Kidney (tissue), 14 donors: Measurements from ENCODE around the gene GAB2. TPM values are rescaled to one million over a fixed set of nuclear protein-coding genes. Genes with fewer than 3 reads are reported as not detected.
"Not testable (repeated sequence)": the region's sequence is repeated elsewhere in the genome, so short reads cannot be mapped to it uniquely, and the experiment has no call there.

Experiments
- DNase-seq, 5 donors: peaks; one replicate each; pipeline ENCODE4 v3.0.0-alpha.2; 2013 to 2020
- FAIRE-seq: peaks from 2 replicates; lab custom pipeline; 2012; peaks lifted over from hg19 to GRCh38; lab: Jason Lieb, UNC
- H3K27ac ChIP-seq, 2 donors: one replicate each; pipeline ENCODE4 v1.7.0; 2013; ENCODE audit warnings: low read depth in 2 of 2, low read length in 2 of 2, inconsistent platforms in 1 of 2
- H3K27me3 ChIP-seq: one replicate; pipeline ENCODE4 v1.7.1; 2013; ENCODE audit warnings: low read length, inconsistent platforms; ENCODE audit not compliant: control insufficient read depth, insufficient read depth
- H3K36me3 ChIP-seq, 3 donors: one replicate each; pipeline versions ENCODE4 v1.7.0 to v1.7.1; 2013; ENCODE audit warnings: low read length in 3 of 3, control low read depth in 1 of 3, inconsistent platforms in 1 of 3; ENCODE audit not compliant: insufficient read depth in 3 of 3, control insufficient read depth in 2 of 3
- H3K4me1 ChIP-seq, 3 donors: one replicate each; pipeline versions ENCODE4 v1.7.0 to v1.7.1; 2013; ENCODE audit warnings: low read length in 3 of 3, inconsistent platforms in 1 of 3, low read depth in 1 of 3; ENCODE audit not compliant: control insufficient read depth in 2 of 3, insufficient read depth in 2 of 3
- H3K4me3 ChIP-seq, 3 donors: one replicate each; pipeline versions ENCODE4 v1.7.0 to v1.8.1; 2013; ENCODE audit warnings: low read length in 3 of 3, control low read depth in 1 of 3, inconsistent platforms in 1 of 3
- H3K9ac ChIP-seq, 3 donors: one replicate each; pipeline versions ENCODE4 v1.7.0 to v1.7.1; 2013; ENCODE audit warnings: low read length in 3 of 3, control low read depth in 1 of 3, inconsistent platforms in 1 of 3
- H3K9me3 ChIP-seq, 3 donors: one replicate each; pipeline versions ENCODE4 v1.7.0 to v1.7.1; 2013; ENCODE audit warnings: low read length in 3 of 3, control low read depth in 1 of 3, inconsistent platforms in 1 of 3; ENCODE audit not compliant: control insufficient read depth in 2 of 3, insufficient read depth in 1 of 3
- intact Hi-C: fragments of 100-400 bp; cut with DNase I; formaldehyde crosslinking; loops from one replicate; pipeline ENCODE4 v1.11.1; 2022
- polyA plus RNA-seq: library from polyadenylated mRNA; stranded (reverse); fragments of 350-450 nt; fragmentation: Illumina TruSeq; extraction: RNeasy Lipid Tissue Mini Kit (QIAGEN cat#74804); gene quantifications from one replicate; pipeline ENCODE4 v1.2.3, GENCODE V29; 2014; ENCODE audit warnings: low read depth, low replicate concordance; ENCODE audit not compliant: insufficient read depth
- total RNA-seq: library from RNA; stranded (reverse); fragmentation: NEBNext Ultra II Directional; extraction: Animal tissue kit (Norgen Biotek cat#: 25700); gene quantifications from one replicate; pipeline ENCODE4 v1.2.1, GENCODE V29; 2021
- TF ChIP-seq, protein P1 (sequence below): IDR thresholded peaks from 3 replicates; pipeline ENCODE4 v1.5.1; 2012; ENCODE audit warnings: mild to moderate bottlenecking, moderate library complexity, borderline replicate concordance; ENCODE audit not compliant: insufficient read depth; ENCODE audit errors: extremely low read depth
- donor health status: control.
- donor health status: control.
- donor health status: control.
- donor health status: control.
- donor health status: control.
- donor health status: DM: yes; HTN: yes; CAD: no.
- donor health status: Normal renal cell carcinoma (clear cell type).

The GAB2 gene
- total and polyA plus RNA-seq, 2 donors from 2014 or later: 3.3 to 23.6 TPM

DNA sequence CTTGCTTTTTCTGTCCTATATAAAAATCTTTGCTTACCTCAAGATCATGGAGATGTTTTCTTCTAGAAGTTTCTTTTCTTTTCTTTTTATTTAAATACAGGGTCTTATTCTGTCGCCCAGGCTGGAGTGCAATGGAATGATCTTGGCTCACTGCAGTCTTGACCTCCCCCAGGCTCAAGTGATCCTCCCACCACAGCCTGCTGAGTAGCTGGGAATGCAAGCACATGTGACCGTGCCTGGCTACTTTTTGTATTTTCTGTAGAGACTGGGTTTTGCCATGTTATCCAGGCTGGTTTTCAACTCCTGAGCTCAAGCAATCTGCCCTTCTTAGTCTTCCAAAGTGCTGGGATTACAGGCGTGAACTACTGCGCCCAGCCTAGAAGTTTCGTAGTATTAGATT lies 183.6 kb downstream of the GAB2 start:
- H3K27ac ChIP-seq: no peak overlapping the region
- TF ChIP-seq, protein P1, sequence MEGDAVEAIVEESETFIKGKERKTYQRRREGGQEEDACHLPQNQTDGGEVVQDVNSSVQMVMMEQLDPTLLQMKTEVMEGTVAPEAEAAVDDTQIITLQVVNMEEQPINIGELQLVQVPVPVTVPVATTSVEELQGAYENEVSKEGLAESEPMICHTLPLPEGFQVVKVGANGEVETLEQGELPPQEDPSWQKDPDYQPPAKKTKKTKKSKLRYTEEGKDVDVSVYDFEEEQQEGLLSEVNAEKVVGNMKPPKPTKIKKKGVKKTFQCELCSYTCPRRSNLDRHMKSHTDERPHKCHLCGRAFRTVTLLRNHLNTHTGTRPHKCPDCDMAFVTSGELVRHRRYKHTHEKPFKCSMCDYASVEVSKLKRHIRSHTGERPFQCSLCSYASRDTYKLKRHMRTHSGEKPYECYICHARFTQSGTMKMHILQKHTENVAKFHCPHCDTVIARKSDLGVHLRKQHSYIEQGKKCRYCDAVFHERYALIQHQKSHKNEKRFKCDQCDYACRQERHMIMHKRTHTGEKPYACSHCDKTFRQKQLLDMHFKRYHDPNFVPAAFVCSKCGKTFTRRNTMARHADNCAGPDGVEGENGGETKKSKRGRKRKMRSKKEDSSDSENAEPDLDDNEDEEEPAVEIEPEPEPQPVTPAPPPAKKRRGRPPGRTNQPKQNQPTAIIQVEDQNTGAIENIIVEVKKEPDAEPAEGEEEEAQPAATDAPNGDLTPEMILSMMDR: no peak
- H3K4me3 ChIP-seq: no peak overlapping the region
- FAIRE-seq (no peak), DNase-seq (no peak)
- H3K4me1 ChIP-seq: no peaks in the 10 kb centered on the region
- intact Hi-C loops: no loop called here
- H3K27me3 ChIP-seq: no peaks in the 10 kb centered on the region
- H3K9ac ChIP-seq: no peak overlapping the region
- peaks cover 0 to 3% (median 0%) of the 10 kb centered on the region in 3 donors for H3K9me3 ChIP-seq
- no peaks in the 10 kb centered on the region for H3K36me3 ChIP-seq

DNA sequence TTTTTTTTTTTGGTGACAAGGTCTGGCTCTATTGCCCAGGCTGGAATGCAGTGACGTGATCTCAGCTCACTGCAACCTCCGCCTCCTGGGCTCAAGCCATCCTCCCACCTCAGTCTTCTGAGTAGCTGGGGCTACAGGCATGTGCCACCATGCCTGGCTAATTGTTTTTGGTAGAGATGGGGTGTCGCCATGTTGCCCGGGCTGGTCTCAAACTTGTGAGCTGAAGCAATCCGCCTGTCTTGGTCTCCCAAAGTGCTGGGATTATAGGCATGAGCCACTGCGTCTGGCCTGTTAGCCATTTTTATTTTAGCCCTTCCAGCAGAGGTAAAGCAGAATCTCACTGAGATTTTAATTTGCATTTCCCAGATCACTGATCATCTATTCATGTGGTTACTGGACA lies 184.6 kb downstream of the GAB2 start:
- H3K4me1 ChIP-seq, H3K9ac ChIP-seq, H3K9me3 ChIP-seq, DNase-seq, FAIRE-seq, H3K27ac ChIP-seq, H3K27me3 ChIP-seq, H3K36me3 ChIP-seq, H3K4me3 ChIP-seq, intact Hi-C loops: not testable (repeated sequence)

DNA sequence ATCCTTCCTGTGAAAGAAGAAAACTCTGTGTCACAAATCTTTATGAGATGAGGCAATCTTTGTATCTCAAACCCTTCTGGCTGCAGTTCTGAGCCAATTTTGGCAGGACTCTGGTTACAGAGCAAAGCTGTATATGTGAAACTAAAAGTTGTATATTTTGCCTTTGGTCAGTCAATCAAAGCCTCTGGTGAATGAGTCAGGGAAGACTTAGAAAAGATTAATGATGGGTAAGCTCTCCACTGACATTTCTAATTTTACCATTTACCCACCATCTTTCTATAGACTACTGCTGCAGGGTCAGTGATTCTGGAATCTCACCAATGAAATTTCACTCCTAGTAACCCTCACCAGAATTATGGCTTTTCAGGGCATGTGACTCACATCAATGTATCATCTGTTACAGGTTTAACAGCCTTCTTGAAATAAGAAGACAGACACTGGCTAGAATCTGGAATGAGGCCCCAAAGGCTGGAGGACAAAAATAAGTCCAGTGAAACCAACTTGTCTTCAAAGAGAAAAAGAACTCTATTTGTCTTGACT lies 185.6 kb downstream of the GAB2 start:
- Histone ChIP-seq H3K9me3 (no peaks in the 10 kb centered on the region), H3K9ac (no peak overlapping the region), H3K27me3 (no peaks in the 10 kb centered on the region), H3K4me1 (no peaks in the 10 kb centered on the region), H3K27ac (no peak overlapping the region), H3K4me3 (no peak overlapping the region), H3K36me3 (no peaks in the 10 kb centered on the region)
- FAIRE-seq (no peak), DNase-seq (peak in 2 of 5 donors; percentile 29 to 33)
- TF ChIP-seq, protein P1: no peak
- intact Hi-C loops: no loop called here

DNA sequence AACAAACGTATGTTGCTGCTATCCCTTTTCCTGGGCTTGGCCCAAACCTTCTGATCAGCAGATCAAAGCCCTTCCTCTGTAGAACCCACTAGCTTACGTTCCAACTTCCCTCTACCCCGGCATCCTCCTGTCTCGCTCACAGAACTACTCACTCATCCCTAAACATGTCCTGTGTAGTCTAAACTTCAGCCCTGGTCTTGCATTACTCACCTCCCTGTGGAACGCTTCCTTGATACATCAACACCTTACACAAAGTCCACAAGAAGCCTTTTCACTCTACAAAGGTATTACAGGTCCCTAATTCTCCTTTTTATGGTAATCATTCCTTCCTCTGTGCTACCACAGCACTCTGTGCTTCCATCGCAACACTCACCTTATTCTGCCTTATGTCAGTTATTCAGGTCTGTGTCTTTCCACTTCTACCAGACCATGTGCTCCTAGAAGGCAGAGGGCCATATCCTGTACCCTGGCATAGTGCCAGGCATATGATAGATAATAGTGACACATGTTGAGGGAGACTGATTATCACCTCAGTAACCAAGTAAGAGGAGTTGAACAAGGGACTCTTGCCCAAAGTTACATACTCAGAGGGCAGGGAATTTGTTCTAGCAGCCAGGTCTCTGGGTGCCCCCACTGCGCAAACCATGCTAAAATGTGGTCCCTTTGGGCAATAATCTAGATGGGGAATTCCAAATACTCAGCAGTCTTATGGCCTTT lies 187.3 kb downstream of the GAB2 start:
- peaks cover 0 to 2% (median 0%) of the 10 kb centered on the region in 3 donors for H3K36me3 ChIP-seq
- no peaks in the 10 kb centered on the region for H3K9me3 ChIP-seq
- H3K4me3 ChIP-seq: no peak overlapping the region
- H3K9ac ChIP-seq: no peak overlapping the region
- H3K27me3 ChIP-seq: no peaks in the 10 kb centered on the region
- DNase-seq: no peak
- no peaks in the 10 kb centered on the region for H3K4me1 ChIP-seq
- TF ChIP-seq, protein P1: no peak
- intact Hi-C loops: no loop called here
- no peak for FAIRE-seq
- no peak overlapping the region for H3K27ac ChIP-seq
